Astrocyte of the spinal cord (primary cell): Measurements from ENCODE around the gene ORAI1.
"Not testable (repeated sequence)": the region's sequence is repeated elsewhere in the genome, so short reads cannot be mapped to it uniquely, and the experiment has no call there.

ENCODE experiments used
- DNase-seq: peaks from one replicate; pipeline ENCODE4 v3.0.0; 2011; ENCODE audit warnings: low read depth, low spot score
- H3K4me3 ChIP-seq: 2 replicates; pipeline ENCODE4 v1.5.1; 2011; ENCODE audit warnings: low read depth, mild to moderate bottlenecking, low read length, moderate library complexity
- CTCF ChIP-seq: IDR thresholded peaks from 2 replicates; pipeline ENCODE4 v1.5.1; 2012; ENCODE audit warnings: low read depth, mild to moderate bottlenecking, low read length, inconsistent platforms
- in situ Hi-C: cut with HindIII; loops from 2 replicates; pipeline ENCODE4 v1.10.0; 2017; ENCODE audit warnings: low sequenced_read_pairs

The ORAI1 gene

GRCh38 chr12:121656122-121656521 lies 29.8 kb downstream of the ORAI1 start:
- H3K4me3 ChIP-seq, result no peak overlapping the region
- DNase-seq, result no peak
- in situ Hi-C loops, result no loop called here
- TF ChIP-seq CTCF, result no peak

- TF ChIP-seq CTCF, result no peak
- H3K4me3 ChIP-seq, result no peak overlapping the region
- no peak for DNase-seq
- in situ Hi-C loops, result no loop called here
Measured at GRCh38 chr12:121657305-121658008, 31.1 kb downstream of the ORAI1 start.

- H3K4me3 ChIP-seq, DNase-seq, in situ Hi-C loops: not testable (repeated sequence)
Measured at GRCh38 chr12:121661353-121662105, 35.2 kb downstream of the ORAI1 start.

GRCh38 chr12:121663610-121663929 lies 37.2 kb downstream of the ORAI1 start:
- DNase-seq, result no peak
- in situ Hi-C loops, result no loop called here
- H3K4me3 ChIP-seq, result no peak overlapping the region
- no peak for TF ChIP-seq CTCF

GRCh38 chr12:121666829-121667228 lies 40.5 kb downstream of the ORAI1 start:
- in situ Hi-C loops, DNase-seq, H3K4me3 ChIP-seq: not testable (repeated sequence)

GRCh38 chr12:121668750-121669520 lies 42.6 kb downstream of the ORAI1 start:
- in situ Hi-C loops, result no loop called here
- DNase-seq, result no peak
- peak; percentile 72 for TF ChIP-seq CTCF

GRCh38 chr12:121669521-121669900 lies 43.2 kb downstream of the ORAI1 start, which contains the start of gene MORN3:
Gene MORN3, minus strand, starts transcription at chr12:121669654. Its CDS starts 171 bp downstream, at chr12:121669483.
- no peak for DNase-seq
- TF ChIP-seq CTCF, result no peak
- H3K4me3 ChIP-seq, result no peak within 1 kb of the TSS
- in situ Hi-C loops, result no loop called here

More at GRCh38 chr12:121668750-121669520, 42.6 kb downstream of the ORAI1 start:
- no peak overlapping the region for H3K4me3 ChIP-seq
